ENCODE measurements around the gene CNTN5. TPM values are rescaled to one million over a fixed set of nuclear protein-coding genes. Genes with fewer than 3 reads are reported as not detected.

The CNTN5 gene
- polyA plus RNA-seq, 10 donors: 1.7 to 5.6 (median 3.6) TPM

DNA sequence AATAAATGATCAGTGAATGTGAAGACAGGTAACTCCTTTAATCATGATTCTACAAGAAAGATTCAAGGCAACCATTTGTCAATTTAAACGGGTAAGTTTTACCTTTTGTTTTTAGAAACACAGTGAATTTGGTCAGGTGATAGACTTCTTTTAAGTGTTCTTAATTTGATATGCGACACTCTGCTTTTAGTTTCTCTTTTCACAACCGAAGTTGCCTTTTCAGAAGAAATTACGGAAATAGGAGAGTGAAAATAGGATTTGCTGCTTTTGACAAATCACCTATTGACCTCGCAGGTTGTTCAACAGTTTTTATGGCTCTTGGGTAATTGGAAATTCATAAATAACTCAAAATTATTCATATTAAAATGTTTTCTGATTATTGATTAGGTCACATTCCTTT, 142.1 kb downstream of the CNTN5 start:
- DNase-seq: no peak

DNA sequence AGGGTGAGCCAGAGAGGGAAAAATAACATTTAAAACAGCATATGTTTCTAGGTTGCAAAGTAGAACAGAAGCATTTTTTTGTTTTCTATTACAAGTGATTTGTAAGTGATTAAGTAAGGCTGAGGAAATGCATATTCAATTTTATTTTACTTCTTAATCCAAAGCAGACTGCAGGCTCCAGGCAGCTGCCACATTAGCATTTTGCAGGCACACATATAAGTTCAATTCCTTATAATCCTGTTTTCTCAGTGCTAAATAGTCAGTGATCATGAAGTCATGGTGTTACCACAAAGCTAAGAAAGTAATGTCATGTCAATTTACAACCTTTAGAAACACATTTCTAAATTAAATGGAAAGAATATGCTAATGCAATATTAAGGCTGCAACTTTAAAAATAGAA, 149.8 kb downstream of the CNTN5 start:
- DNase-seq: no peak

- no peak for DNase-seq
Observed at GRCh38 chr11:99171330-99171729, 150.6 kb downstream of the CNTN5 start.

DNA sequence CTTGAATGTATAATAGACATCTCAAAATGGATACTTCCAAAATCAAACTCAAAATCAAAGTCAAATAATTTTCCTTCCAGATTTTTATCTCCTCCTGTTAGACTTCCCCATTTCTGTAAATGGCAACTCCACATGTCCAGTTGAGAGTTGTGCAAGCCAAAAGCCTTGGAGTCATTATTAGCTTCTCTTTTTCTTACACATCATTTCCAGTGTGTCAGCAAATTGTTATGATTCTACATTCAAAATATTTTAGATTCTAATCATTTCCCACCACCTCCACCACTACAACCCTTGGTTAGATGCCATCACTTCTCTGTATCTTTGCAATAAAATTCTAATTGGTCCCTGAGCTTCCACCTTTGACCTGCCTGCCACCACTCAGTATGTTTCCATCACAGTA, 155.7 kb downstream of the CNTN5 start:
- no peak for DNase-seq

GRCh38 chr11:99177446-99177845, 156.7 kb downstream of the CNTN5 start:
- no peak for DNase-seq

DNA sequence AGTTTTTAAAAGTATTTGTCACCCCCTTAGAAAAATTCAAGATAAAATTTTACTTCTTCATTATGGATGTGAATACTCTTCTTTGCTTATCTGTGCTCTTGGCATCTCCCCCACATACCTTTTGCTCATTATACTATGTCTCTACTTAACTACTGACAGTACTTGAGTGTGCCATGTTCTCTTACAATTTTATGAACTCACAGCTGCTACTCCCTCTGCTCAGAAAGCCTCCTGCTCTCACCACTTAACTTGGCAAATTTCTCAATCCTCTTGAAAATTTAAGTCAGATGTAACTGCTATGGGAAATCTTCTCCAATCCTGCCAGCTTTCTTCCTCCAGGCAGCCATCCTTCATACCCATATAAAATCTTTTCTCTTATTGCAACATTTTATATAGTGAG, 163.4 kb downstream of the CNTN5 start:
- no peak for DNase-seq

- DNase-seq: no peak
Observed at GRCh38 chr11:99188221-99188620, 167.5 kb downstream of the CNTN5 start.

DNA sequence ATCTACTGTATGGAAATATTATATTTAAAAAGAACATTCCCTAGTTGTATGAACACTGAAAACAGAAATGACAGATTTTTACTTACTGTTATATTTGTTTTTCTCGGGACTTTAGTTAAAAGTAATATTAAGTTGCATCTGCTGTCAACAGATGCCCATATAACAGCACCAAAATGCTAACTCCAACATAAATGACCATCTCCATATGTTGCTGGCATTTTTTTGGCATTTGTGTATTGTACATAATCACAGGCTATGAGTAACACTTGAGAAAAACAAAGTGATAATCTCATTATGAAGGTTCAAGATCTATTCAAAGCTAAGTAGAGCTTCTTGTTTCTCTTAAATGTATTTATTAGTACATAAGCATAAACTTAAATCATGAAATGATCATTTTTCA, 172.0 kb downstream of the CNTN5 start:
- no peak for DNase-seq

- DNase-seq: no peak
Observed at GRCh38 chr11:99197477-99197876, 176.7 kb downstream of the CNTN5 start.

- DNase-seq: no peak
Observed at GRCh38 chr11:99198215-99198614, 177.5 kb downstream of the CNTN5 start.

- peak; percentile 15 to 26 (median 16) for DNase-seq
Observed at GRCh38 chr11:99199341-99199740, 178.6 kb downstream of the CNTN5 start.

DNA sequence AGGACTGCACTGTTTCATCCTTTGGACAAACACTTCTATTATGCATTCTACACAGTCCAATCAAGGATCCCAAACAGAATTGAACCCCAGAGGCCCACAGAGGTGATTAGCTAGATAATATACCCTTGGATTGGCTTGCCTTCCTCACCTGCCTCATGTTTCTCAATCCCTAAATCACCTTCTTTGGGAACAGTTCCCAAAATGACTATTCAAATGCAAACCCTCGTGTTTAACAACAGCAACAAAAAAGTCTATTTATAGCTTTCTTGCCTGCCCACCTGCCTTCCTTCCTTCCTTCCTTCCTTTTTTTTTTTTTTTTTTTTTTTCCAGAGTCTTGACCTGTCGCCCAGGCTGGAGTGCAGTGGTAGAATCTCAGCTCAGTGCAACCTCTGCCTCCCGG, 180.0 kb downstream of the CNTN5 start:
- no peak for DNase-seq

- no peak for DNase-seq
Observed at GRCh38 chr11:99208813-99209212, 188.1 kb downstream of the CNTN5 start.

- no peak for DNase-seq
Observed at GRCh38 chr11:99229544-99229943, 208.8 kb downstream of the CNTN5 start.

GRCh38 chr11:99234534-99234933, 213.8 kb downstream of the CNTN5 start:
- no peak for DNase-seq

DNA sequence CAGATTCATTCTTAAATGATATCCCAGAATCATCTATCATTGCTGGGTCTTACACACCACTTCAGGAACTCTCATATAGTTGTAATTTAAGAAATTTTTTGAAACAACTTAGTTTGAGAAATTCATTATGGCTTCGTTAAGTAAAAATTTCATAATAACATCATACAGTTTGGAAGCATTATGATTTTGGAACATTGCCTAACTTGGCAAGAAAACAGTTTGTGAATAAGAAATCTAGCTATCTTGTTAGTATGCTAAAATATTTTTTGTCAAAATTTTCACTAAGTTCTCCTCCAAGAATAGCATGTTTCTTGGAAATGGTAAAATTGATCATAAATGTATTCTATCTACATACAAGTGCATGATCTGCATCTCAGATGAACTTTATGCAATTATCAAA, 217.7 kb downstream of the CNTN5 start:
- DNase-seq: no peak

DNA sequence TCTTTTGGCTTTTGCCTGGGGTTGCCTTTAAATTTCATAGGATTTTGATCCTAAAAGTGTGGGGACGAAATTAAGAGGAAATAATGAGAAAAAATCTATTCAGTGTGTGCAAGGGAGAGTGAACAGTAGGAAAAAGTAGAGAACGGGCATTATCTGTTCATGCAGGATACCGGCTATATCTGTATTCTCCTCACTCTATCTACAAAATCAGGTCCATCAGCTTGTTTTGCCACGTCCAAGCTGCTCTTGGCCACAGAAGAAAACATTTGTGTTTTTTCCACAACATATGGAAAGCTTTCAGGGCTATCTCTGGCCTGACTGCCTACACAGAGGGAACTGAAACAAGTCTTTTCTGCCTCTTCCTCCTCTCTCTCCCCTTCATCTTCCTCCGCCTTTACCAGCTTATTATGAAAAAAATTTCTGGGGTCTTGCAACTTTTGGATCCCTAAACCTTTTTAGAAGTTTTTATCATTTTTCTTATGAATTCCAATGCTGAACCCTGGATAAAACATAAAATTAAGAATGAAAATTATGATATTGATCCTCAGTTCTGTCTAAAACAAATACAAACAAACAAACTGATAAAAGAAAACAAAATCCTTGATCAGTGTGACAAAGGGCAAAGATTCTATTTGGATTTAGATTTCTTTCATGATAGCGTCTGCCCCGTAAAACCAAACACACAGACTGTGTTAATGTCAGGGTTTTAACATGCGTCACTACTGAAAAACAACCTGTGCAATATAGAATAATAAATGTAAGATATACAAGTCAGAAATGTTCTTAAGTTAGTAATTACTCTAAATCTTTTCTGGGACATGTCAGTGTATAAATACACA, 219.7 kb downstream of the CNTN5 start:
- no peak for DNase-seq

GRCh38 chr11:99241066-99241465, 220.3 kb downstream of the CNTN5 start:
- DNase-seq: no peak

- no peak for DNase-seq
Observed at GRCh38 chr11:99244613-99245012, 223.9 kb downstream of the CNTN5 start.

DNA sequence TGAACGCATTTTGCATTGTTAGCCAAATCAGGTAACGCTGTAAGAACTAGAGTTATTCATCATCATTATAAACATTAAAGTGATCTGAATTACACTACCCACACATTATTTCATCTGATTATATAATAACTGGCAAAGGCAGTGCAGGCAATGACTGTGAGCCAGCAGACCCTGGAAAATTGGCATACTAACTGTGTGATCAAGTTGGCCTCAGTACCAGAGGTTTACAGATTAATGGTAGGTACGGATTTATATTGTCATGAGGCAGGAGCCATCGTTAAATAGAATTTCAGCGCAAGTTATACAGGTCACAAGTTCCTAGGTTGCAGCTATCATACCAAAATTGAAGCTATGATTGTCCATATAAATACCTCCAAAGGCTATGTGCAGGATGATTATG, 225.4 kb downstream of the CNTN5 start:
- DNase-seq: peak in 1 of 3 donors; percentile 11

DNA sequence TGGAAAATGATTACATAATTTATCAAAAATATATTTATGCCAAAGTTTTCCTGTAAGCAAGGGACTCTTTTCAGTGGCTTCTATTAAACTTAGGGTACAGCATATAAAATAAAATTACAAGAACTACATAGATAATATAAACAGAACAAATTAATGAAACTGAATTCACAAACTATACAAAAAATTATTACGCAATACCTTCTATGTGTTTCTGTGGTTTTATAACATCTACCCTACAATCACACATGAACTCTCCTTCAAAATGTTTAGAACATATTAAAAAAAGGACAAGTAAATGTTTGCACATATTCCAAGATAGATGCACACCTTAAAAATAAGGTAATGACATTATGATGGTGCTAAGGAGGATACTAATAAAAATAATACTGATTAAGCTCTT, 235.9 kb downstream of the CNTN5 start:
- no peak for DNase-seq

DNA sequence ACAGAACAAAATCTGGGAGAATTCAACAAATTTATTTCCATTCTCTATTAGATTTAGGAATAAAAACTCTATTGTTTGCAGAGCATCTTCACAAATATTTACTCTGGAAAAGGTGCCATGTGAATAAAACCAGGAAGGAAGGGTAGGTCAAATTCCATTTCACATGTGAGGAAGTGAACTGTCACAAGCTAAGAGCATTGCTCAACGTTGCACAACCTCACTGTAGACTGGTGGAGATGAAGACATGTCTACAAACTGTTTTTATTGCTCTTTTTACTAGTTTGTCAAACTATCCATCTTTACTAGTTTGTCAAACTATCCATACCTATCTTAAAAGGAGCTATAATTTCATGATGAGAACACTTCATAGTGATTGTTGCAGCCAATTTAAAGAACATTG, 236.4 kb downstream of the CNTN5 start:
- DNase-seq: no peak

DNA sequence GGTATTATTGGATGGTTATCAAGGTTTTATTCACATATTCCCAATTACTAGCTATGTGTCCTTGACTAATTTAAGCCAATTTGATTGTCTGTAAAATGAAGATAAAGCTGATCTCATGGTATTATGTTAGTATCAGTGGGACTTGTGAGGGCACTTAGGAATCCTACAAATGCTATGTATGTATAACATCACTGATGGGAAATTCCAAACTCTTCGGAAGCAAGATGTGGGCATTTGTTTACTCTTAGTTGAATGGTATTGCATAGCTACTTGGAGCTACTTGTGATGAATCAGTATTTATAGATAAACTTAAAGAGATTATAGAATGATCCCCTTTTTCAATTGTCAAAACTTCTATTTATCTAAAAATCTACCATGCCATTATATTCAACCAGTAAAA, 239.9 kb downstream of the CNTN5 start:
- DNase-seq: no peak

DNA sequence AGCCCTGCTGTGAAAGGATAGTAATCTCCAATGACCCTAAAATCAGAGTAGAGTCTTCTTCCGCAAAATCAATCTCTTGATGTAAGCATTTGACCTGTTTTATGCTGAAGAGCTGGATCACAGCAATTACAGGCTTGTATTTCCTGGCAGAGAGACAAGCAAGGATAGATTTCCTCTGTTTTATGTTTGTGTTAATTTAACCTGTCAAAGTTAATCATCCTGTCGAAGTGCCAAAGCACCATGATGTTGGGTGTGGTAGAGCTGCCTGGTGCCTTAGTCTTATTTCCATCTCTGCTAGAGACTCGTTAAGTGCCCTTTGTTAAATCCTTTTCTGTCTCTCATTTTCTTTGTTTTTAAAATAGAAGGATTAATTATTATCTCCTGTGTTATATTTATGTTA, 248.1 kb downstream of the CNTN5 start:
- DNase-seq: no peak
